Measurements from ENCODE around the gene DDX43. TPM values are rescaled to one million over a fixed set of nuclear protein-coding genes. Genes with fewer than 3 reads are reported as not detected.

The DDX43 gene
- total and polyA plus RNA-seq, 2 donors (not counting 1 experiment from before 2014, with no cell fraction given), result 1.8 to 2.1 TPM

GRCh38 chr6:73451223-73452106 is 56.8 kb downstream of the DDX43 start:
- peak overlapping the region; percentile 87 to 89 for H3K27ac ChIP-seq (ENCODE audit: low read length in 2 of 2)
- peaks cover 16% of the 10 kb centered on the region for H4K20me1 ChIP-seq (ENCODE audit: control insufficient read depth, insufficient read depth, low read length, poor library complexity, severe bottlenecking)
- H3K4me2 ChIP-seq (replicated peaks; ENCODE audit: low read depth, low read length, poor library complexity, severe bottlenecking), result peak overlapping the region; percentile 95
- ATAC-seq (ENCODE audit: low read depth), result peak; percentile 56
- DNase-seq, result peak; percentile 82
- POLR2A ChIA-PET, result interaction anchor here (1.1 to 2.9 kb wide), 7 partner anchors 10 to 202 kb away, joined by 3 to 34 read pairs (median 7); partner anchors contain the start of genes EEF1A1, MTO1 and SLC17A5
- intact Hi-C loops (cut with micrococcal nuclease), result loop anchor here (1.0 to 5.0 kb wide), 5 partner anchors 10 to 201 kb away; partner anchors contain the start of genes EEF1A1, MTO1 and SLC17A5
- H3K4me3 Mint-ChIP-seq, result peak overlapping the region; percentile 95
- H2AFZ ChIP-seq (ENCODE audit: insufficient read depth, low read depth, low read length, poor library complexity, severe bottlenecking), result peak overlapping the region; percentile 88
- peak overlapping the region; percentile 96 for H3K9ac ChIP-seq (ENCODE audit: low read length)
- H3K4me1 ChIP-seq (ENCODE audit: control insufficient read depth in 2 of 2, insufficient read depth in 2 of 2, low read length in 2 of 2), result peaks cover 16 to 25% of the 10 kb centered on the region in 2 donors
- H3K27me3 ChIP-seq (replicated peaks in 1 of 4; ENCODE audit: control extremely low read depth in 1 of 4, control insufficient read depth in 3 of 4, insufficient read depth in 4 of 4, low read length in 3 of 4), result no peaks in the 10 kb centered on the region
- CTCF ChIA-PET, result interaction anchor here (1.0 to 3.6 kb wide), 5 partner anchors 11 to 201 kb away, joined by 3 to 27 read pairs (median 5); partner anchors contain the start of gene MTO1
- peaks cover 54% of the 10 kb centered on the region for H3K79me2 ChIP-seq (ENCODE audit: control insufficient read depth, insufficient read depth, low read length)
- H3K36me3 ChIP-seq (replicated peaks in 1 of 2; ENCODE audit: control extremely low read depth in 1 of 2, control insufficient read depth in 1 of 2, extremely low read depth in 1 of 2, insufficient read depth in 2 of 2, low read length in 1 of 2), result peaks cover 0 to 4% of the 10 kb centered on the region in 2 experiments
- H3K27me3 Mint-ChIP-seq, result no peaks in the 10 kb centered on the region
- under 1% methylated on average over 76 of the region's 79 CpGs for WGBS (ENCODE audit: insufficient coverage)
- TF ChIP-seq CTCF (IDR thresholded peaks at IDR 0.05) (no peak), EZH2 (IDR thresholded peaks at IDR 0.05; ENCODE audit: borderline replicate concordance, insufficient read depth, low read depth, low read length, poor library complexity, severe bottlenecking) (no peak)
- peak overlapping the region; percentile 86 to 94 (median 91) for H3K4me3 ChIP-seq (ENCODE audit: control extremely low read depth in 1 of 5, extremely low read depth in 1 of 5, insufficient read depth in 1 of 5, low read depth in 2 of 5, low read length in 4 of 5)
- peak overlapping the region; percentile 91 for H3K27ac Mint-ChIP-seq
- peaks cover 23% of the 10 kb centered on the region for H3K4me1 Mint-ChIP-seq
- H3K9me3 Mint-ChIP-seq (ENCODE audit: insufficient read depth), result no peaks in the 10 kb centered on the region
- peaks cover 0 to 3% (median 0%) of the 10 kb centered on the region in 3 donors for H3K9me3 ChIP-seq (ENCODE audit: control extremely low read depth in 1 of 3, control insufficient read depth in 2 of 3, insufficient read depth in 1 of 3, low read length in 2 of 3)

Measured in B cell (primary cell).